GM19395 (cell line): ENCODE measurements around the gene SDHB.
"Not testable (repeated sequence)": the region's sequence is repeated elsewhere in the genome, so short reads cannot be mapped to it uniquely, and the experiment has no call there.

ENCODE experiments used
- ATAC-seq: cut with Tn5 transposase; IDR thresholded peaks from one replicate; pipeline ENCODE4 v1.9.1; 2021; ENCODE audit warnings: mild to moderate bottlenecking, moderate library complexity; ENCODE audit not compliant: unreplicated experiment

SDHB gene

DNA sequence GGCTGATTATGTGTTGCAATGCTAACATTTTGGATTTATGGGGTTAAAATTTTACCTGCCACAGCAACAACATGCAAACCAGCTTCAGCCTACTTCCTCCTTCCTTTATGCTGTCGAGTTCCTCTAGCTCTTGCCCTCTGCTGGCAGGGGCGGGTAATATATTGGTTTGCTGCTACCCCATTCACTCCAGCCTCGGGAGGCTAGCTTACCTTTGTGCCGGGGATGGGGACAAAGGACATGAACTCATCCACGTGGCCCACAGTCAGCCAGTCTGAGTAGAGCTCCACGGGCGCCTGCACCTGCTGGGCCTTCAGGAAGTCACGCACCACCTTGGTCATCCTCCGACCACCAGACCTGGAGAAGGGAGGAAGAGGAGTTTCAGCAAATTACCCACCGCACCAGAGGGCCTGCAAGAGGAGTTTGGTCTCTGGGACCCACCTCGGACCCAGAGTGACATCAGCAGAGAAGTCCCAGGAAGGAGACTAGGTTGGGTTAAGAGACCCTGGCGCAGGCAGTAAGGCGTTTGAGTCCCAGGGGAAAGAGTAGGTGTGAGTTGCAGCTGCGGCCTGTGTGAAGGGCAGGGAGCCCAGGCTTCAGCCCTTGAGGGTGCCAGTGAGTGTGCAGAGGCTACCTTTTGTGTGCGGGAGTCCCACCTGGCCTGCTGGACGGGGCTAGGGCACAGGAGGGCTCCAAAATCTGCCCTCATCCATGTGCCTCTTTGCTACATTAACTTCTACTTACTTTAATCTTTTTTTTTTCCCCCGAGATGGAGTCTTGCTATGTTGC, 21.8 kb upstream of the SDHB start:
- ATAC-seq, result no peak

DNA sequence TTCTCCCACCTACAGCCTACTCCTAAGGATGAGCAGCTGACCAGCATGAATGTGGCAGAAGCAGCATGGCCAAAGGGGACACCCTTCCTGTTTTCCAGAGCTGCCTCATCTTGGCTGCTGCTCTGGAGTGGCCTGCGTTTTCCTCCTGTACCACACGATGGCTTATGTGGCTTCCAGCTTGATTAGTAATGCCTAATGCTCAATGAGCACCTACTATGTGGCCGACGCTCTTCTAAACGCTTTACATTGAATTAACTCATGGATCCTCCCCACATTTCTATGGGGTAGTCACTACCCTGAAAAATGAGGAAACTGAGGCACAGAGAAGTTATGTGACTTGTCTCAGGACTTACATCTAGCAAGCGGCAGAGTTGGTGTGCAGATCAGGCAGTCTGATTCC, 18.0 kb upstream of the SDHB start:
- ATAC-seq, result no peak

DNA sequence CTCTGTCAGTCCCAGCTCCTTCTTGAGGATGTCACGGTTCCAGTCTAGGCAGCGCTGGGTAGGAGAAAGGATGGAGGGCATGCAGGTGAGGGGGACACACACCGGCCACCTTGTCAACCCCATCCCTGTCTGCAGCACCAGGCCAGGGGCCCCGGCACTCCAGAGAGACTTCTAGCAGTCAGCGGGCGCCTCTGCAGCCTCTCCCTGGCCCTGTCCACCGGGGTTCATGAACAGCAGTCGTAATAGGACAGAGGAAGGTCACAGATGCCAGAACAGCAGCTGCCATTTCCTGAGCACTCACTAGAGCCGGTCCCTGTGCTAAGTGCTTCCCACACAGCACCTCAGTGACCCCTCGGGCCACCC, 16.3 kb upstream of the SDHB start:
- ATAC-seq, result no peak

DNA sequence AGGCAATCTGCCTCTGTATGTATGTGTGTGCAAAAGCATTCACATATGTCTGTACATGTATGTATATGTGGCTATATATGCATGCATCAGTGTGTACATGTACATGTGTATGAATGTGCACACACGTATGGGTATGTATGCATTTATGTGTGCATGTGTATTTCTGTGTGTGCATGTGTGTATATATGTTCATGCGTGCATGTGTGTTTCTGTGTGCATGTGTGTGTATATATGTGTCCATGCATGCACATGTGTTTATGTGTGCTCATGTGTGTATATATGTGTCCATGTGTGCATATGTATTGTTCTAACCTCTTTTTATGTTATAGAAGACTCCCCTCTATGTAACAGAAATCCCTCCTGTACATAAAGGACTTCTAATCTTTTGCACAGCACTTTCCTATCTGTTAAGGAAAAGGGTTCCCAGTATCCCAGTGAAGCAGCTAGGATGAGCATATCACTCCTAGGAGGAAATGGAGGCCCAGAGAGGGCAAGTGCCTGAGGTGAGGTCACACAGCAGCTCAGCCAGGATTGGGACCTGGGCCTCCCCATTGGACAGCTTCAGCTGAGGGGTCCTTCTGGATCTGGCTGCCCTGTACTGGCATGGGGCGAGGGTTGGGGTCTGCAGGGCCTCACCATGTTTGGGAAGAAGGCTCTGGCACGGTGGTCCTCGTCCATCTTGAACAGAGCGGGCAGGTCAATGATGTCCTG, 15.8 kb upstream of the SDHB start:
- ATAC-seq, result no peak

DNA sequence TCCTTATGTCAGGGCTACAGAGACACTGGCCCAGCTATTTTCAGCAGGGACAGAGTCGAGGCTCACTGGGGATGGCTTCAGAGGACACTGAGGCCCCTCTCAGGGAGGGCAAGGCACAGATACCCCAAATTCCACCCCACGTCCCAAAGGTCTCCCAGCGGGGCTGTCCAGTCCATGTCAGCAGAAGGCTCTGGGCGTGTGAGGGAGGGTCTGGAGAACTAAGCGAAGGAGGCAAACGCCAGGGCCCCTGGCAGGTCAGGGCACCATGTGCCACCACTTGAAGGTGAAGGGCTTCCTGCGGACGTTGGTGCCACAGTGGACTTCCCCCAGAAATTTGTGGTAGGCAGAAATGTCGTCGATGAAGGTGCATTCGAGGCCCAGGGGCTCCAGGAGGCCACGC, 15.0 kb upstream of the SDHB start:
- ATAC-seq, result no peak

DNA sequence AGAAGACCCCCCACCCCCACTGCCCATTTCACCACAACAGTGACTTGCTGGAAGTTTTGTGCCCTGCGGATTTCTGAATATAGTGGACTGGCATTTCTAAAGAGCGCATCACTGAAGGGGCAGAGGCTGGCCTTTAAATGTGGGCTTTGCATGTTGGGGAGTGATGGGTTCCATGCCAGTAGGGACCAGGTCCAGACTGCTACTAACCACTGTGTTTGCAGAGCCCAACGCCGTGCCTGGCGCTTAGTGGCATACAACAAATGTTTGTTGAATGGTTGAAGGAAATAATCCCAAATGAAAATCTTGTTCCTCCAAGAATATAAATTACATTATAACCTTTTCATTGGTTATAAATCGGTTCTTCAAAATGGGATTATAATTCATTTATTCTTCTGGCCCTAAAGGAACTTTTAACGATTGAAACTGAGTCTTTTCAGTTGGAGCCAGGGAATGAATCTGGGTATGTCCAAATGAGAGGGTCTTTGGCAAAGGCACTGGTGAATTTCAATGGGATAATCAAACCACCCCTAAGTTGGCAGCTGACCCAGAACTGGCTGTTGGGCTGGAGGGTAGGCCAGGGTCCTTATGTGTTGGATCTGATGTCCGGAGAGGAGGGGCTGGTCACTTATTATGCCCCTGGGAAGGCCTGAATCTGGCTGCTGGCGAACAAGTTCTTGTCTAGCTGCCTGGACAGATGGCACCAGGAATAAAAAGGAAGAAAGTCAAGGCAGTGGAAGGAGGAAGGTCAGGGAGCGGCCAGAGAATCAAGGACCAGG, 13.8 kb upstream of the SDHB start:
- no peak for ATAC-seq

DNA sequence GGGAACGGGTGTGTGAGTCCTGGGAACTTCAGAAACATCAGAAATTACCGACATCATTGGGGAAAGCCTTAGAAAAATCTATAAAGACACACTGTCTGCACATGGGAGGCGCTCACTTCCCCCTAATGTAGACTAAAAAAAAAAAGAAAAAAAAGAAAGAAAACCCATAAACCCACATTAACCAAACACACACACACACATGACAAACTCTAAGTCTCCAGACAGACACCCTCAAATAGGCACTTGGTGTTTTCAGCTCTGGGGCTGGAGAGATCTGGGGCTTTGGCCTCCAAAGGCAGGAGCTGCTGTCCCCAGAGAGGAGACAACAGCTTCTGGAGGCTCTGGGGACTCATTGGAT, 13.2 kb upstream of the SDHB start:
- no peak for ATAC-seq

DNA sequence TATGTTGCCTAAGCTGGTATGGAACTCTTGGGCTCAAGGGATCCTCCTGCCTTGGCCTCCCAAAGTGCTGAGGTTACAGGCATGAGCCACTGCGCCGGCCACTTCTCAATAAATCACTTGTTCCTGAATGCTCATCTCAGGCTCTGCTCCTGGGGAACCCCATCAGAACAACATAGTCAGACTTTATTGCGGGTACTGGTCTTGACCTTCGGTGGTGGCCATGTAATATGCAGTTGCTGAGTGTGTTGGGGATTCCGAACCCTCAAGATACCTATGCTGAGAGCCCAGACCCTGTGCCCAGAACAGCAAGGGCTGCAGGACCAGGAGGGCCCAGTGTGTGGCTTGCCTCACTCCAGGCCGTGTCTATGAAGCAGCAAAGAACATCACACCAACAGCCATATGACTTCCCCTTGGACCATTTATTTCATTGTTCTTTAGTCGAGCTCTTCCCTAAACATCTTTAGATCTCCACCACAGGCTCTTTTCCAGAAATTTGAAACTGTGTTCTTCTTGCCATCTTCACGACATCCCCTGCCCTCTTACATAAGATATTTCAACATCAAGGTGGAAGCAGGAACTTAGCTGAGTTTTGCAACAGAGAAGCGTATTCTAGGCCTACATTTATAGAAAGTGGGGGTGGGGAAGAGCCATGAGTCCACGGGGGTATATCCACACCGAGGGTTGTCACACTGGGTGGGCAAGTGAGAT, 12.7 kb upstream of the SDHB start:
- no peak for ATAC-seq

DNA sequence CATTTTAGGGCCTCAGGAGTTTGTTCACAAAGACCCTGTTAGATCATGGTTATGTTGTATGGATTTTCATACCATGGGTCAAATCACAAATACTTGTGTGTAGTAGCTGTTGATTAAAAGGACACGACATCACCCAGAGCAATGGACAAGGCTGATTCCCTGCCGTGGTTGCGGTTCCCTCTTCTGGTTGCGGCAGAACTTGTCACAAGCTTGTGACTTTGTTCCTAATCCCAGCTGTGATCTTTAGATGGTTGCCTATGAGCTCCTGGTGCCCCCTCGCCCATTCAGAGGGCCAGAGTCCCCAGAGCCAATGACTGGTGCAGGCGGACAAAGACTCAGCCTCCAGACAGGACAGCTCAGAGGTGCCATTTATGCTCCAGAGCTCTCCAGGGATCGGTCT, 11.8 kb upstream of the SDHB start:
- no peak for ATAC-seq

DNA sequence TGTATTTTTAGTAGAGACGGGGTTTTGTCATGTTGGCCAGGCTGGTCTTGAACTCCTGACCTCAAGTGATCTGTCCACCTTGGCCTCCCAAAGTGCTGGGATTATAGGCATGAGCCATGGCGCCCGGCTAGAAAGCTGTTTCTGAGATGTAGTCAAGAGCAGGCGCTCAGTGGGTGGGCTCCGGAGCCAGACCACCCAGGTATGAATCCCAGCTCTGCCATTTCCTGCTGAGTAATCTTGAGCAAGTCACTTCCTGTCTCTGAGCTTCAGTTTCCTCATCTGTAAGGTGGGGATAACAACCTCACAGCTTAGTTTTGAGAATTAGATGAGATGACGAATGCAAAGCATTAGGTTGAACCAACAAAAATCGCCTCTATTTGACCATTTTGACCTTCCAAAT, 8.9 kb upstream of the SDHB start:
- not testable (repeated sequence) for ATAC-seq

DNA sequence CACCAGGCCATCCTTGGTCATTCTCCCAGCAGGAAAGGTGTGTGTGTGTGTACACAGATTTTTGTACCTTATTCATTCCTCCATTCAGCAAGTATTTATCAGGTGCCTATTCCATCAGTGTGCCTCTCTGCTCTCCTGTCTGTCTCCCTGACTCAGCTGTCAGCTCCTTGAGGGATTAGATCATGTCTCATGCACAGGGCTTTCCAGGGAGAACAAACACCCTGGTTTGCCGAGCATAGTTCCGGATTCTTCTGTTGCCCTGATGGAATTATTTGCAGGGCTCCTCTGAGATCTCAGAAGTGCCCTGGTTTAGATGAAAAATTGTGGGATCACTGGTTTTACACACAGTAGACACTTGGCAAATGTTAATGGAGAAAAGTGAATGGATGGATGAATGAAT, 8.1 kb upstream of the SDHB start:
- ATAC-seq, result no peak

DNA sequence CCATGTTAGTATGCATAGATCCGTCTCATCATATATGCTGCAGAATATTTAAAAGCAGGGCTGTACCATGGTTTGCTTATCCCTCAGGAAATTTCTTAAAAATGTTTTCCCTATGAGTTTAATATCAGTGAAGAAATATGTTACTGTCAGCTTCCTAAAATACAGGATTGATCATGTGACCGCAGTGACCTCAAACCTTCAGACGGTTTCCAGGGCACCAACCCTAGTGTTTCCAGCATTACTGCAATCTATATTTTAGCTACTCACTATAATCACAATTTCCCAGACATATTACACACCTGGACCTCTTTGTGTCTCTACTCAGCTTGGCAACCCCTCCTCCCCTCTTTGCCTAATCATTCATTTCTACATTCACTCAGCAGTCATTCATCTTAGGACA, 7.7 kb upstream of the SDHB start:
- no peak for ATAC-seq

DNA sequence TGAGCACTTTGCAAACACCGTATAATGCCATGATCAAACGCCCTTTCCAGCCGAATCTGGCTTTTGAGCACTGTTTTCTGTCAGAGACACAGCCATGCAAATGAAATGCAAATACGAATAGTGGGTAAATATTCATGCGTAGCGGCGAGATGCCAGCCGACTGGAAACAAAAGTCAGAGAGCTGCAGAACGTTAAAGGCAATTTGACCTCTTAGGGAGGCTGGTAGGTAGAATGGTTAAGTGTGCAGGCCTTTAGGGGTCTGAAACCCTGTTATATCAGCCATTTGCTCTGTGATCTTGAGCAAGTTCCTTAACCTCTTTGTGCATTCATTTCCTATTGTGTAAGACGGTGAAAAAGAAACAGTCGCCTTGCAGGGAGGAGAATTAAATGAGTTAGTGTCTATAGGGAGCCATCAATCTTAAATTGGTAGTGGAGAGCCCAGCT, 6.5 kb upstream of the SDHB start:
- ATAC-seq, result no peak

DNA sequence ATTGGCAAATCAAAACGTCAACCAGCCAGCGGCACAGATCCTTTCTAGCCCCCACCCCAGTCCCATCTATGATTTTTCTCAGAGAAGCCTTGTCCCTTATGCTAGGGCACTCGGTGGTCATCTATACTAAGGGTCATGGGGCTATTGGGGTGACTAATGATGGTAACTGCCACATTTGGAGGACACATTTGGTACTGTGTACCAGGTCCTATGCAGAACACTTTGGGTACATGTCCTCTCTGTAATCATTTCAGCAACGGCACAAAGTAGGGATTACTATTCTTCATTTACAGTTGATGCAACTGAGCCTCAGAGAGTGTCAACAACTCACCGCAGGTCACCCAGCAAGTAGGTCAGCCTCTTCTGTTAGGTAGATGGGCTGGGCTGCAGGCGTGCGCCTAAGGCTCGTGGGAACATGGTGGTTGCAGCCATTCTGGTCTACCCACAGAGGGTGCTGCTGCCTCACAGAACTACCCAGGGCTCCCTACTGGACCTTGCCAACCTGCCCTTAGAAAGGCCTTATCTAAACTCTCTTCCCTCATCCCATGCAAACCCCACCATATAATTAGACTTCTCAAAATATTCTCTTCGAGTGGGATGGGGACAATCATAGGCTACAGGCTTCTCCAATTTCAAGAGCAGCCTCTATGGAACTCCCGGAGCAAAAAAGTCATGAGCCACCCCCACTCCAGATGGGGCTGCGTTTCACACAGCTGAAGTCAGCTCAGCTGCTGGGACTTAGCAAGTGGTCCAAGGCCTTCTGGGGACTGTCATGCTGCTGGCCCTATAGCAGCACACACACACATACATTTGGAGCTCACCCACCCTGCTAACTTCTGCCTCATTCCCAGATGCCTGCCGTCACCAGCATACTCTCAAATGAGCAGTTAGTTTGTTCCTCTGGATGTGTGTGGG, 5.8 kb upstream of the SDHB start:
- ATAC-seq, result no peak

DNA sequence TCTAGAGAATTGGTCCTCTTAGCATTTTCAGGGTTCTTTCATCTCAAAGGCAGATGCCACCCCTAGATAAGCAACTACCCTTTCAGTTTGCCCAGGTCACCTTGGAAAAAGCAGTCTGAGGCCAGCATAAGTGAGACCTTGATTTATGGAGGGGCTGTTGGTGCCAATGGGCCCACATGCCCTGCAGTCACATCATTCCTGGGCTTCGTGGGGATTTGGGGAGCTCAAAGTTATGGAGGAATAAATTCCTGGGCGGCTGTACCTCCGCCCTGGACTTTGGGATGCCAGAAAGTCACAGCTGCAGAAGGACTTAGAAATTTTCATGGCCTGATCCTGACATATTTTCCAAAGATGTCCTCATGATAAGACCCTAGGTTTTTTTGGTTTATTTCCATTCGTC, 2.7 kb upstream of the SDHB start:
- ATAC-seq, result no peak

DNA sequence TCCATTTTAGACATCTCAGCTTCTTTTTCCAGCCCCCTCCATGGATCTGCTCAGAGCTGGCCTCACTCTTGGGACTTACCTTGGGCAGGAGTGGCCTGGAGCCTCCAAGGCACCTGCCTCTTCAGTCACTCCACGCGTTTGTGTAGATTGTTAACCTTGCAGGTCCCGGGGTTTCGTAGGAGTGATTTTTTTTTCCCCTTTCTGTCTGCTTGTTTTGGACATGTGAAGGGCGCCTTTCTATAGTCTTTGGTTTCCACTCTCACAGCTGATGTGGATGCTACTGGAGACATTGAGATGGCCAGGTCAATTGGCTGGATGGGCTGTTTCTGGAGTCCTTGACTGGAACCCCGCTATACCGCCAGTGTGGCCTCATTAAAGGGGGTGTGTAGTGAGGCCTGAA, 2.0 kb upstream of the SDHB start:
- no peak for ATAC-seq

DNA sequence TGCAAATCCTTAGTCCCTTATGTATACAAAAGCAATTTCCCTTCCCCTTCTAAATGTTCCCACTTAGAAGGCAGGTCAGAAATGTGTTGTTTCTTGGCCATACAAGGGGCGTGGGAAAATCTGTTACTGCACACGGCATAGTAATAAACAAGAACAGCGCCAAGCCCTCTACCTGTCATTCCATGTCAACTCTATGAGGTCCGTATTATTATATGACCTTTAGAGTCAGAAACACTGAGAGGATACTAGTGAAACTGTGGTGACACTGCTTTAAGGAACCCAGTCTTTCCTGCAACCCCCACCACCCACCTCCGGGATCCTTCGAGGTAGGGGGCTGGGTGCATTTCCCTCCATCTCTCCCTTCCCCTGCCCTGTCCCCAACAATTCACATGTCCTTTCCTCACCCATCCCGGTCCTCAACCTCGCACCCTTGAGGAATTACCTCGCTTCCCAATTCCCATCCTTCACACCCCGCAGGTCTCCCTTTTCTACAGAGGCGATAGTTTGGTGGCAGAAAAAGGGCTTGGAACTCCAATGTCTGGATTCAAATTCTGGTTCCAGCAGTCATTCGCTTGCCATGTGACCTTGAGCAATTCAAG, 647 bp downstream of the SDHB start:
- no peak for ATAC-seq

DNA sequence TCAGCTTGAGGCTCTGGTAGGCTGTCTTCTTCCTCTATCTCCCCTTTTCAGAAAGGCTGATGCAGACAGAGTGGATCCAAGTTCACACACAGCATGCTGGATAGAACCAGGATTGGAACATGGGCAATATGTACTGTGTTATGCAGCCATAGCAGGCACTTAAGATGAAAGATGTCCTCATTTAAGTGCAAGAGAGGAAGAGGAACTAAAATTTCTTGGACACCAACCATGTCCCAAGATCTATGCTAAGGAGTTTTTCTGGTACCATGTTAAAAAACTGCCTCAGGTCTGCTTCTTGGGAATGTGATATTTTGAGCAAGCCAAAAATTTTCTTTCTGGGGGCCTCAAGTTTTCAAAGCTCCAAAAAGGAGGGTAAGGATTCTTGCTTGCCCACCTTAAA, 1.2 kb downstream of the SDHB start:
- ATAC-seq, result no peak

DNA sequence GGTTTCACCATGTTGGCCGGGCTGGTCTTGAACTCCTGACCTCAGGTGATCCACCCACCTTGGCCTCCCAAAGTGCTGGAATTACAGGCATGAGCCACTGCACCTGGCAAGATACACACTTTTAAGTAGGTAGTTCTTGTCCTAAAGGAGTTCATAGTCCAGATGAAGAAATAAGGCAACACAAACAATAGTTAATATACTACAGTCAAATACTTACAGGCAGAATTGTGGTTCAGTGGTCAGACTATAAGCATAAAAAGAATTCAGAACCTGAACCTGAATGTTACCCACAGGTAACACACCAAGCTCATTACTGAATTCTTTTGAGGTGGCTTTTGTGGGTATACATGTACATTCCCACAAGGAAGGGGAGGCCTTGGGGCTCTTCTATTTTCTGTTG, 1.8 kb downstream of the SDHB start:
- no peak for ATAC-seq

DNA sequence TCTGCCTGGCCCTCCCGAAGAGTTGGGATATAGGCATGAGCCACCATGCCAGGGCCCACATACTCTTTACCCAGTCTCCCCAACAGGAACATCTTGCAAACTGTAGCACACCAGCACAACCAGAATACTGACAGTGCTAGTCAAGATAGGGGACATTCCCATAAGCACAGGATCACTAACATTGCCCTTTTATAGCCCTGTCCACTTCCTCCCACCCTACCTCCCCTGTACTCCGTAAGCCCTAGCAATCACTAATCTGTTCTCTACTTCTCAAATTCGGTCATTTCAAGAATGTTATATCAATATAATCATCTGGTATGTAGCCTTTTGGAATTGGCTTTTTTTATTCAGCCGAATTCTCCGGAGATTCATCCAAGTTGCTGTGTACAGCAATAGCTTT, 5.9 kb downstream of the SDHB start:
- no peak for ATAC-seq
